Measurements from ENCODE around the gene OSBPL5.

The OSBPL5 gene

GRCh38 chr11:3096909-3097530, 68.1 kb downstream of the OSBPL5 start:
- Histone ChIP-seq H3K9ac (ENCODE audit: low read depth, low read length) (no peak overlapping the region), H3K9me3 (ENCODE audit: control insufficient read depth, insufficient read depth, low read length) (no peaks in the 10 kb centered on the region), H3K36me3 (ENCODE audit: control insufficient read depth, insufficient read depth, low read length) (no peaks in the 10 kb centered on the region), H3K27me3 (ENCODE audit: control insufficient read depth, insufficient read depth, low read length) (no peaks in the 10 kb centered on the region), H3K4me1 (ENCODE audit: control insufficient read depth, insufficient read depth, low read length) (peaks cover 1% of the 10 kb centered on the region), H3K4me3 (ENCODE audit: low read depth, low read length) (no peak overlapping the region)

GRCh38 chr11:3095712-3096361, 69.3 kb downstream of the OSBPL5 start:
- Histone ChIP-seq H3K27me3 (ENCODE audit: control insufficient read depth, insufficient read depth, low read length) (no peaks in the 10 kb centered on the region), H3K4me3 (ENCODE audit: low read depth, low read length) (no peak overlapping the region), H3K9me3 (ENCODE audit: control insufficient read depth, insufficient read depth, low read length) (no peaks in the 10 kb centered on the region), H3K9ac (ENCODE audit: low read depth, low read length) (no peak overlapping the region), H3K36me3 (ENCODE audit: control insufficient read depth, insufficient read depth, low read length) (no peaks in the 10 kb centered on the region), H3K4me1 (ENCODE audit: control insufficient read depth, insufficient read depth, low read length) (peaks cover 2% of the 10 kb centered on the region)

- Histone ChIP-seq H3K36me3 (ENCODE audit: control insufficient read depth, insufficient read depth, low read length) (no peaks in the 10 kb centered on the region), H3K4me1 (ENCODE audit: control insufficient read depth, insufficient read depth, low read length) (peaks cover 2% of the 10 kb centered on the region), H3K27me3 (ENCODE audit: control insufficient read depth, insufficient read depth, low read length) (no peaks in the 10 kb centered on the region), H3K9me3 (ENCODE audit: control insufficient read depth, insufficient read depth, low read length) (no peaks in the 10 kb centered on the region), H3K9ac (ENCODE audit: low read depth, low read length) (no peak overlapping the region), H3K4me3 (ENCODE audit: low read depth, low read length) (no peak overlapping the region)
These were observed 70.8 kb downstream of the OSBPL5 start for GRCh38 chr11:3094223-3094824.

- Histone ChIP-seq H3K9ac (ENCODE audit: low read depth, low read length) (no peak overlapping the region), H3K9me3 (ENCODE audit: control insufficient read depth, insufficient read depth, low read length) (no peaks in the 10 kb centered on the region), H3K4me1 (ENCODE audit: control insufficient read depth, insufficient read depth, low read length) (peaks cover 2% of the 10 kb centered on the region), H3K4me3 (ENCODE audit: low read depth, low read length) (no peak overlapping the region), H3K36me3 (ENCODE audit: control insufficient read depth, insufficient read depth, low read length) (no peaks in the 10 kb centered on the region), H3K27me3 (ENCODE audit: control insufficient read depth, insufficient read depth, low read length) (no peaks in the 10 kb centered on the region)
These were observed 71.6 kb downstream of the OSBPL5 start for GRCh38 chr11:3093281-3094191.

GRCh38 chr11:3092603-3093141, 72.4 kb downstream of the OSBPL5 start:
- Histone ChIP-seq H3K9me3 (ENCODE audit: control insufficient read depth, insufficient read depth, low read length) (no peaks in the 10 kb centered on the region), H3K36me3 (ENCODE audit: control insufficient read depth, insufficient read depth, low read length) (no peaks in the 10 kb centered on the region), H3K4me1 (ENCODE audit: control insufficient read depth, insufficient read depth, low read length) (peaks cover 2% of the 10 kb centered on the region), H3K4me3 (ENCODE audit: low read depth, low read length) (no peak overlapping the region), H3K27me3 (ENCODE audit: control insufficient read depth, insufficient read depth, low read length) (no peaks in the 10 kb centered on the region), H3K9ac (ENCODE audit: low read depth, low read length) (no peak overlapping the region)

GRCh38 chr11:3091846-3092602, 73.1 kb downstream of the OSBPL5 start:
- Histone ChIP-seq H3K4me3 (ENCODE audit: low read depth, low read length) (no peak overlapping the region), H3K9ac (ENCODE audit: low read depth, low read length) (no peak overlapping the region), H3K9me3 (ENCODE audit: control insufficient read depth, insufficient read depth, low read length) (no peaks in the 10 kb centered on the region), H3K36me3 (ENCODE audit: control insufficient read depth, insufficient read depth, low read length) (no peaks in the 10 kb centered on the region), H3K4me1 (ENCODE audit: control insufficient read depth, insufficient read depth, low read length) (peaks cover 2% of the 10 kb centered on the region), H3K27me3 (ENCODE audit: control insufficient read depth, insufficient read depth, low read length) (no peaks in the 10 kb centered on the region)

- no peaks in the 10 kb centered on the region for H3K27me3 ChIP-seq (ENCODE audit: control insufficient read depth, insufficient read depth, low read length)
- H3K36me3 ChIP-seq (ENCODE audit: control insufficient read depth, insufficient read depth, low read length) = no peaks in the 10 kb centered on the region
- H3K9me3 ChIP-seq (ENCODE audit: control insufficient read depth, insufficient read depth, low read length) = no peaks in the 10 kb centered on the region
- no peak overlapping the region for H3K9ac ChIP-seq (ENCODE audit: low read depth, low read length)
- no peak overlapping the region for H3K4me3 ChIP-seq (ENCODE audit: low read depth, low read length)
- H3K4me1 ChIP-seq (ENCODE audit: control insufficient read depth, insufficient read depth, low read length) = peaks cover 2% of the 10 kb centered on the region
These were observed 73.8 kb downstream of the OSBPL5 start for GRCh38 chr11:3091081-3091845.

- Histone ChIP-seq H3K36me3 (ENCODE audit: control insufficient read depth, insufficient read depth, low read length) (no peaks in the 10 kb centered on the region), H3K4me1 (ENCODE audit: control insufficient read depth, insufficient read depth, low read length) (peaks cover 2% of the 10 kb centered on the region), H3K9ac (ENCODE audit: low read depth, low read length) (no peak overlapping the region), H3K9me3 (ENCODE audit: control insufficient read depth, insufficient read depth, low read length) (no peaks in the 10 kb centered on the region), H3K4me3 (ENCODE audit: low read depth, low read length) (no peak overlapping the region), H3K27me3 (ENCODE audit: control insufficient read depth, insufficient read depth, low read length) (no peaks in the 10 kb centered on the region)
These were observed 74.8 kb downstream of the OSBPL5 start for GRCh38 chr11:3090096-3090901.

- H3K4me3 ChIP-seq (ENCODE audit: low read depth, low read length) = no peak overlapping the region
- no peak overlapping the region for H3K9ac ChIP-seq (ENCODE audit: low read depth, low read length)
- no peaks in the 10 kb centered on the region for H3K9me3 ChIP-seq (ENCODE audit: control insufficient read depth, insufficient read depth, low read length)
- H3K36me3 ChIP-seq (ENCODE audit: control insufficient read depth, insufficient read depth, low read length) = no peaks in the 10 kb centered on the region
- peaks cover 2% of the 10 kb centered on the region for H3K4me1 ChIP-seq (ENCODE audit: control insufficient read depth, insufficient read depth, low read length)
- no peaks in the 10 kb centered on the region for H3K27me3 ChIP-seq (ENCODE audit: control insufficient read depth, insufficient read depth, low read length)
These were observed 75.7 kb downstream of the OSBPL5 start for GRCh38 chr11:3089236-3090061.

Data from iPS-15b (cell line).